CD4-positive, alpha-beta T cell treated with Interleukin-4 for 1 hour (primary cell): ENCODE results near the gene ZBED4.
A peak's percentile ranks its signal among the peaks of the same experiment; 100 is the strongest.

Experiments used
- DNase-seq, 2 donors: peaks; one replicate each; pipeline ENCODE4 v3.0.0-alpha.2; 2020 to 2022

Gene ZBED4

GRCh38 chr22:49922484-49922883, 68.8 kb downstream of the ZBED4 start:
- DNase-seq, result no peak

GRCh38 chr22:49922926-49923325, 69.3 kb downstream of the ZBED4 start:
- DNase-seq, result no peak

GRCh38 chr22:49923445-49923844, 69.8 kb downstream of the ZBED4 start:
- DNase-seq, result peak; percentile 24 to 51

GRCh38 chr22:49924113-49924833, 70.6 kb downstream of the ZBED4 start:
- no peak for DNase-seq

- peak; percentile 87 to 90 for DNase-seq
Observed at GRCh38 chr22:49925525-49926128, 72.0 kb downstream of the ZBED4 start.

GRCh38 chr22:49926916-49927315, 73.3 kb downstream of the ZBED4 start:
- DNase-seq, result no peak

- DNase-seq, result no peak
Observed at GRCh38 chr22:49927483-49928184, 74.0 kb downstream of the ZBED4 start.

GRCh38 chr22:49928185-49928495, 74.5 kb downstream of the ZBED4 start:
- DNase-seq, result no peak

GRCh38 chr22:49928555-49929210, 75.0 kb downstream of the ZBED4 start:
- no peak for DNase-seq

GRCh38 chr22:49929211-49929979, 75.8 kb downstream of the ZBED4 start:
- DNase-seq, result peak; percentile 75 to 78

GRCh38 chr22:49929994-49930575, 76.4 kb downstream of the ZBED4 start:
- no peak for DNase-seq

GRCh38 chr22:49930596-49931412, 77.2 kb downstream of the ZBED4 start:
- DNase-seq, result peak; percentile 71 to 85

GRCh38 chr22:49933236-49934159, 79.9 kb downstream of the ZBED4 start:
- DNase-seq, result no peak

- peak; percentile 56 to 79 for DNase-seq
Observed at GRCh38 chr22:49934160-49934890, 80.7 kb downstream of the ZBED4 start.

GRCh38 chr22:49934891-49935557, 81.4 kb downstream of the ZBED4 start:
- peak; percentile 90 to 91 for DNase-seq

GRCh38 chr22:49935561-49935960, 81.9 kb downstream of the ZBED4 start:
- no peak for DNase-seq

- DNase-seq, result peak; percentile 95 to 97
Observed at GRCh38 chr22:49936018-49936972, 82.7 kb downstream of the ZBED4 start.
